Naive thymus-derived CD8-positive, alpha-beta T cell (primary cell): ENCODE data around the gene TRIM46. TPM values are rescaled to one million over a fixed set of nuclear protein-coding genes. Genes with fewer than 3 reads are reported as not detected.
A peak's percentile ranks its signal among the peaks of the same experiment; 100 is the strongest.

Experiments used
- ATAC-seq, 2 donors: fragments of 150-1000 bp; cut with Tn5 transposase in 1 of 2; sonication (Bioruptor Pico), chemical (Tn5 transposase) in 1 of 2; 1 replicate in 1 of 2; 2 replicates in 1 of 2; pipeline ENCODE4 v1.10.0; 2021; ENCODE audit warnings: mild to moderate bottlenecking in 2 of 2, moderate library complexity in 2 of 2
- POLR2A ChIA-PET: fragments of 350-600 bp; sonication (Branson Sonifier 250); formaldehyde crosslinking; loops from one replicate; lab custom pipeline; 2021; ENCODE audit warnings: antibody characterized with exemption; lab: Charles Lee
- DNase-seq, 10 donors: peaks; one replicate each; pipeline versions ENCODE4 v3.0.0 to v3.0.0-alpha.2; 2020 to 2022
- H3K27ac Mint-ChIP-seq, 10 donors: one replicate each; pipeline ENCODE4 v1.8.0; 2020 to 2022; ENCODE audit warnings: mild to moderate bottlenecking in 10 of 10, mixed read lengths in 10 of 10, moderate library complexity in 4 of 10, inconsistent platforms in 1 of 10
- H3K27me3 Mint-ChIP-seq, 5 donors: one replicate each; pipeline ENCODE4 v1.8.0; 2021 to 2022; ENCODE audit warnings: mixed read lengths in 5 of 5
- H3K36me3 Mint-ChIP-seq, 3 donors: one replicate each; pipeline ENCODE4 v1.8.0; 2020 to 2022; ENCODE audit warnings: mixed read lengths in 3 of 3, mild to moderate bottlenecking in 2 of 3, inconsistent platforms in 1 of 3
- H3K4me1 Mint-ChIP-seq, 4 donors: one replicate each; pipeline ENCODE4 v1.8.0; 2021 to 2022; ENCODE audit warnings: mixed read lengths in 4 of 4
- H3K4me3 Mint-ChIP-seq, 10 donors: one replicate each; pipeline ENCODE4 v1.8.0; 2020 to 2022; ENCODE audit warnings: mild to moderate bottlenecking in 10 of 10, mixed read lengths in 10 of 10, moderate library complexity in 6 of 10, inconsistent platforms in 1 of 10
- H3K9me3 Mint-ChIP-seq, 9 donors: one replicate each; pipeline ENCODE4 v1.8.0; 2020 to 2022; ENCODE audit warnings: mixed read lengths in 9 of 9, mild to moderate bottlenecking in 3 of 9, inconsistent platforms in 1 of 9, moderate library complexity in 1 of 9
- polyA plus RNA-seq, 3 donors: library from polyadenylated mRNA; unstranded; fragments of 300-500 nt; fragmentation: Illumina TruSeq; gene quantifications; one replicate each; pipeline ENCODE4 v1.2.3, GENCODE V29; 2021
- total RNA-seq, 8 experiments: library from RNA in 2 of 8; stranded (reverse) in 2 of 8; gene quantifications; one replicate each; pipeline ENCODE4 v1.2.3 and lab custom pipeline; 2021 to 2026

TRIM46 gene
- total and polyA plus RNA-seq, 5 experiments from 2014 or later: 0.40 to 4.1 (median 0.92) TPM

GRCh38 chr1:155130272-155131006, 43.2 kb upstream of the TRIM46 start:
- Mint-ChIP-seq H3K9me3 (no peaks in the 10 kb centered on the region), H3K27ac (peak overlapping the region; percentile 63 to 93 (median 86)), H3K4me3 (peak overlapping the region in 9 of 10 donors; percentile 3 to 95 (median 85)), H3K27me3 (peaks cover 0 to 14% (median 2%) of the 10 kb centered on the region in 5 donors), H3K36me3 (peaks cover 0 to 14% (median 0%) of the 10 kb centered on the region in 3 donors), H3K4me1 (peaks cover 38 to 53% (median 52%) of the 10 kb centered on the region in 4 donors)
- POLR2A ChIA-PET: interaction anchor here (1.0 to 3.1 kb wide), 3 partner anchors 10 to 43 kb away, joined by 3 to 10 read pairs (median 4); partner anchors contain the start of genes DPM3 and KRTCAP2
- no peak for ATAC-seq
- DNase-seq: no peak

DNA sequence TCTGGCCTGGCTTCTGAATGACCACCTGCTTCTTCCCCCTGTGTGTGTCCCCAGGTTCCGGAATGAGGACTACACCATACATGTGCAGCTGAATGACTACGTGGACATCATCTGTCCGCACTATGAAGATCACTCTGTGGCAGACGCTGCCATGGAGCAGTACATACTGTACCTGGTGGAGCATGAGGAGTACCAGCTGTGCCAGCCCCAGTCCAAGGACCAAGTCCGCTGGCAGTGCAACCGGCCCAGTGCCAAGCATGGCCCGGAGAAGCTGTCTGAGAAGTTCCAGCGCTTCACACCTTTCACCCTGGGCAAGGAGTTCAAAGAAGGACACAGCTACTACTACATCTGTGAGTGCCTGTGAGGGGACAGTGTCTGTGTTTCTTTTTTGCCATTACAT, 42.4 kb upstream of the TRIM46 start:
- POLR2A ChIA-PET: interaction anchor here (1.0 kb wide), 1 partner anchor 42 kb away, joined by 4 read pairs; the partner anchor contains the start of gene KRTCAP2
- Mint-ChIP-seq H3K36me3 (peaks cover 0 to 14% (median 0%) of the 10 kb centered on the region in 3 donors), H3K9me3 (no peaks in the 10 kb centered on the region), H3K27me3 (peaks cover 0 to 14% (median 2%) of the 10 kb centered on the region in 5 donors), H3K27ac (peak overlapping the region in 9 of 10 donors; percentile 25 to 91 (median 78)), H3K4me1 (peaks cover 42 to 60% (median 52%) of the 10 kb centered on the region in 4 donors), H3K4me3 (peak overlapping the region in 1 of 10 donors; percentile 48)
- ATAC-seq: no peak
- DNase-seq: no peak

GRCh38 chr1:155131856-155132255, 41.8 kb upstream of the TRIM46 start:
- Mint-ChIP-seq H3K4me1 (peaks cover 42 to 58% (median 52%) of the 10 kb centered on the region in 4 donors), H3K27me3 (peaks cover 0 to 13% (median under 1%) of the 10 kb centered on the region in 5 donors), H3K27ac (peak overlapping the region in 7 of 10 donors; percentile 30 to 90 (median 58)), H3K4me3 (peak overlapping the region in 1 of 10 donors; percentile 42), H3K36me3 (peaks cover 0 to 14% (median 0%) of the 10 kb centered on the region in 3 donors), H3K9me3 (no peaks in the 10 kb centered on the region)
- no peak for ATAC-seq
- POLR2A ChIA-PET: no interaction called here
- DNase-seq: no peak

DNA sequence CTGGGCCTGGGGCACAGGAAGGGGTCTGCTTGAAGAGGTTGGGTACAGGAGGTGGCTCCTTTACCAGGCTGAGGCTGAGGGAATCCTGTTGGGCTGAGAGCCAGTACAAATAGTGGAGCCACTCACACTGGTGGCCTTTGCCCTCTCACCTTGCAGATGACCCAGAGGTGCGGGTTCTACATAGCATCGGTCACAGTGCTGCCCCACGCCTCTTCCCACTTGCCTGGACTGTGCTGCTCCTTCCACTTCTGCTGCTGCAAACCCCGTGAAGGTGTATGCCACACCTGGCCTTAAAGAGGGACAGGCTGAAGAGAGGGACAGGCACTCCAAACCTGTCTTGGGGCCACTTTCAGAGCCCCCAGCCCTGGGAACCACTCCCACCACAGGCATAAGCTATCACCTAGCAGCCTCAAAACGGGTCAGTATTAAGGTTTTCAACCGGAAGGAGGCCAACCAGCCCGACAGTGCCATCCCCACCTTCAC, 39.8 kb upstream of the TRIM46 start:
- peaks cover 33 to 57% (median 54%) of the 10 kb centered on the region in 4 donors for H3K4me1 Mint-ChIP-seq

DNA sequence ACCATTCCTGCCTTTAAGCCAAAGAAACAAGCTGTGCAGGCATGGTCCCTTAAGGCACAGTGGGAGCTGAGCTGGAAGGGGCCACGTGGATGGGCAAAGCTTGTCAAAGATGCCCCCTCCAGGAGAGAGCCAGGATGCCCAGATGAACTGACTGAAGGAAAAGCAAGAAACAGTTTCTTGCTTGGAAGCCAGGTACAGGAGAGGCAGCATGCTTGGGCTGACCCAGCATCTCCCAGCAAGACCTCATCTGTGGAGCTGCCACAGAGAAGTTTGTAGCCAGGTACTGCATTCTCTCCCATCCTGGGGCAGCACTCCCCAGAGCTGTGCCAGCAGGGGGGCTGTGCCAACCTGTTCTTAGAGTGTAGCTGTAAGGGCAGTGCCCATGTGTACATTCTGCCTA, 39.3 kb upstream of the TRIM46 start:
- no peak for ATAC-seq
- H3K4me1 Mint-ChIP-seq: peaks cover 31 to 55% (median 52%) of the 10 kb centered on the region in 4 donors
- no peak for DNase-seq
- peak overlapping the region; percentile 97 to 100 (median 99) for H3K27ac Mint-ChIP-seq
- H3K36me3 Mint-ChIP-seq: peaks cover 0 to 19% (median 0%) of the 10 kb centered on the region in 3 donors
- POLR2A ChIA-PET: interaction anchor here (1.2 to 2.4 kb wide), 5 partner anchors 8 to 196 kb away, joined by 3 to 21 read pairs (median 4); partner anchors contain the start of genes KRTCAP2 and TRIM46
- no peaks in the 10 kb centered on the region for H3K9me3 Mint-ChIP-seq
- H3K4me3 Mint-ChIP-seq: peak overlapping the region; percentile 95 to 100 (median 97)
- H3K27me3 Mint-ChIP-seq: peaks cover 0 to 3% (median 0%) of the 10 kb centered on the region in 5 donors

More for the DNA sequence above, 39.8 kb upstream of the TRIM46 start:
- Mint-ChIP-seq H3K27ac (peak overlapping the region in 8 of 10 donors; percentile 3 to 98 (median 64)), H3K36me3 (peaks cover 0 to 19% (median 0%) of the 10 kb centered on the region in 3 donors), H3K4me3 (peak overlapping the region in 6 of 10 donors; percentile 7 to 99 (median 66)), H3K9me3 (no peaks in the 10 kb centered on the region), H3K27me3 (peaks cover 0 to 3% (median 0%) of the 10 kb centered on the region in 5 donors)
- ATAC-seq (no peak), DNase-seq (no peak)
- POLR2A ChIA-PET: interaction anchor here (0.6 to 2.0 kb wide), 4 partner anchors 13 to 724 kb away, joined by 3 to 4 read pairs (median 4); no protein-coding TSS in a partner anchor

DNA sequence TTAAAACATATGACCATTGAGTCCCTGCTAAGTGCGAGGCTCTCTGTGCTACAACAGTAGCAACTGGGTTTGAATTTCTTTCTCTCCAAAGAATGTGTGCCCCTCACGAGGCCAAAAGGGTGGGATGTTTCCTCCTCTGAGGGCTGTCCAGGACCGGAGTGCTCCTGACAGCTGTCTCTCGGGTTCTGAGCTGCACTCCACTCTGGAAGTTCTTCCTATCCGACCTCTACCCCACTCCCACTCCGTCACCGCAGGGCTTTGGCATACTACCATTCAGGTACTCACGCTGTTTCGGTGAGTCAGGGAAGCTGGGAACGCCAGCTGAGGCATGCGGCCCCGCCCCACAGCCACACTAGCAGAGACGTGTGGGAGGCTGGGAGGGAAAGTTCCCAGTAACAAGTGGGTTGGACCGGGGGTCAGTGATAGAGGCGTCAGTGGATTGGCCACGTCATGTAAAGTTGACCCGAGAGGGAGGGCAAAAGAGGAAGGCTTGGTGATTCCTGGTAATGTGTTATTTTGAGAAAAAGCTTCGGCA, 38.7 kb upstream of the TRIM46 start:
- Mint-ChIP-seq H3K4me1 (peaks cover 27 to 51% (median 49%) of the 10 kb centered on the region in 4 donors), H3K4me3 (peak overlapping the region; percentile 95 to 100 (median 97)), H3K27me3 (peaks cover 0 to 3% (median 0%) of the 10 kb centered on the region in 5 donors), H3K9me3 (no peaks in the 10 kb centered on the region), H3K27ac (peak overlapping the region; percentile 97 to 100 (median 99)), H3K36me3 (peaks cover 0 to 19% (median 0%) of the 10 kb centered on the region in 3 donors)
- DNase-seq: no peak
- POLR2A ChIA-PET: interaction anchor here (0.5 to 2.4 kb wide), 10 partner anchors 9 to 197 kb away, joined by 3 to 21 read pairs (median 4); partner anchors contain the start of genes CKS1B, KRTCAP2, TRIM46 and ZBTB7B
- ATAC-seq: no peak

DNA sequence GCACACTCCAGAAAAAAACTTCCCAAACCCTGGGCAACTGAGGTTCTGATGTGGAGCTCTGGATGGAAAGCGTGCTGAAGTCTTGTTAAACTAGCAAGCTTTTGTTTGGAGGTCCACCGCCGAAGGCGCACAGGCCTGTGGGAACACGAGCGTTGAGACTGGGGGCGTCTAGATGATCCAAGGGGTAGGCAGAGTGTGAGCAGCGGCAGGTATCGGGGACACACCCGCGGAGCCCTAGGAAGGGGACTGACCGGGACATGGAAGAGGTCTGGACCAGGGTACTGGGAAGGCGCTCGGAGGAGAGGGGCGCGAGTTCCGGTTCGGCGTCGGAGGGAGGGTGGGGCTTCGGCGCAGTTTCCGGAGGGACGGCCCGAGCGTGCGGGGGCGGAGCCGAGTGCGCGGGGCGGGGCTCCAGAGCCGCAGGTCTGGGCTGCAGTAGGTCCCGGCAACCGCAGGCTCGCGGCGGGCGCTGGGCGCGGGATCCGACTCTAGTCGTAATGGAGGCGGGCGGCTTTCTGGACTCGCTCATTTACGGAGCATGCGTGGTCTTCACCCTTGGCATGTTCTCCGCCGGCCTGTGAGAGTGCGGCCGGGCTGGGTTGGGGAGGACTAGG, 38.1 kb upstream of the TRIM46 start, which contains the start of gene SLC50A1:
SLC50A1 (plus strand) TSS at position 438 of the 614 bp plus-strand sequence; CDS start at position 498, 60 bp downstream.
- Mint-ChIP-seq H3K9me3 (no peaks in the 10 kb centered on the region), H3K27ac (peak within 1 kb of the TSS; percentile 97 to 100 (median 99)), H3K4me3 (peak within 1 kb of the TSS; percentile 95 to 100 (median 97)), H3K4me1 (peaks cover 28 to 52% (median 49%) of the 10 kb centered on the region in 4 donors), H3K36me3 (peaks cover 0 to 19% (median 0%) of the 10 kb centered on the region in 3 donors), H3K27me3 (peaks cover 0 to 2% (median 0%) of the 10 kb centered on the region in 5 donors)
- POLR2A ChIA-PET: interaction anchor here (0.5 to 2.4 kb wide), 11 partner anchors 9 to 198 kb away, joined by 3 to 21 read pairs (median 4); partner anchors contain the start of genes CKS1B, KRTCAP2, TRIM46 and ZBTB7B
- peak; percentile 83 to 84 for ATAC-seq
- DNase-seq: peak; percentile 83 to 93 (median 90)

- Mint-ChIP-seq H3K9me3 (no peaks in the 10 kb centered on the region), H3K4me1 (peaks cover 23 to 48% (median 45%) of the 10 kb centered on the region in 4 donors), H3K27me3 (no peaks in the 10 kb centered on the region), H3K4me3 (peak overlapping the region; percentile 95 to 100 (median 97)), H3K27ac (peak overlapping the region; percentile 97 to 100 (median 99)), H3K36me3 (peaks cover 0 to 17% (median 0%) of the 10 kb centered on the region in 3 donors)
- POLR2A ChIA-PET: interaction anchor here (0.6 to 2.5 kb wide), 5 partner anchors 9 to 431 kb away, joined by 3 to 21 read pairs (median 4); partner anchors contain the start of genes EFNA1, KRTCAP2, PYGO2 and TRIM46
- DNase-seq (peak in 4 of 10 donors; percentile 18 to 26 (median 25)), ATAC-seq (peak; percentile 9 to 24)
These were observed 36.9 kb upstream of the TRIM46 start for GRCh38 chr1:155136748-155137147.

DNA sequence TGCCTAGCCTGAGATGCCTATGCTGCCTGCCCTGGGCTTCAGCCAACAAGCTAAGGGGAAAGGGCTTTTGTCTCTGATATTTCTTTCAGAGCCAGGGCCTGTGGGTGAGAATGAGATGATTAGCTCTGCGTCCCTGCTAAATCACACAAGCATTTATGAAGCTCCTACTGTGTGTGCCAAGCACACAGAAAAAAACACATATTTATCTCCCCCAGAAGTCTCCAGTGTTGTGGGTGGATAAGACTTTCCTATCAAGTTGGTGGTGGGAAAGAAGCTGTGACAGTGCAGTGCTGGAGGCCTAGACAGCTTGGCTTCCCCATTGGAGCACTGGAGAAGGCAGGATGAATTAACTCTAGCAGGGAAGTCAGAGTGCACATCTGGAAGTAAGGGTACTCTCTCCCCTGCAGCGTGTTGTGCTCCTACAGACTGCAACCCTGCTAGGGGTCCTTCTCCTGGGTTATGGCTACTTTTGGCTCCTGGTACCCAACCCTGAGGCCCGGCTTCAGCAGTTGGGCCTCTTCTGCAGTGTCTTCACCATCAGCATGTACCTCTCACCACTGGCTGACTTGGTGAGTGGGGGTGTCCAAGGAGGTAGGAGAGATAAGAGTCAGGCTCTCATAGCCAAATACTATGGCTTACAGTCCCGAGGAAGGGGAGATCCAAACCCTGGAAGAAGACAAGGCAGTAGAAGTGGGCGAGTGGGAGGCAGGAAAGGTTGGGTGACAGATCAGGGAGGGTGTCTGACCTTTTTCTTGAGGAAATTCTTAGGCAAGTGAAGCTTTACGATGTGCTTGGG, 36.3 kb upstream of the TRIM46 start:
- peak overlapping the region; percentile 95 to 100 (median 97) for H3K4me3 Mint-ChIP-seq
- POLR2A ChIA-PET: interaction anchor here (2.5 kb wide), 1 partner anchor 10 kb away, joined by 10 read pairs; the partner anchor contains the start of gene EFNA1
- H3K4me1 Mint-ChIP-seq: peaks cover 21 to 48% (median 45%) of the 10 kb centered on the region in 4 donors
- H3K9me3 Mint-ChIP-seq: no peaks in the 10 kb centered on the region
- ATAC-seq (no peak), DNase-seq (no peak)
- peak overlapping the region; percentile 97 to 100 (median 99) for H3K27ac Mint-ChIP-seq
- peaks cover 0 to 15% (median 0%) of the 10 kb centered on the region in 3 donors for H3K36me3 Mint-ChIP-seq
- no peaks in the 10 kb centered on the region for H3K27me3 Mint-ChIP-seq

DNA sequence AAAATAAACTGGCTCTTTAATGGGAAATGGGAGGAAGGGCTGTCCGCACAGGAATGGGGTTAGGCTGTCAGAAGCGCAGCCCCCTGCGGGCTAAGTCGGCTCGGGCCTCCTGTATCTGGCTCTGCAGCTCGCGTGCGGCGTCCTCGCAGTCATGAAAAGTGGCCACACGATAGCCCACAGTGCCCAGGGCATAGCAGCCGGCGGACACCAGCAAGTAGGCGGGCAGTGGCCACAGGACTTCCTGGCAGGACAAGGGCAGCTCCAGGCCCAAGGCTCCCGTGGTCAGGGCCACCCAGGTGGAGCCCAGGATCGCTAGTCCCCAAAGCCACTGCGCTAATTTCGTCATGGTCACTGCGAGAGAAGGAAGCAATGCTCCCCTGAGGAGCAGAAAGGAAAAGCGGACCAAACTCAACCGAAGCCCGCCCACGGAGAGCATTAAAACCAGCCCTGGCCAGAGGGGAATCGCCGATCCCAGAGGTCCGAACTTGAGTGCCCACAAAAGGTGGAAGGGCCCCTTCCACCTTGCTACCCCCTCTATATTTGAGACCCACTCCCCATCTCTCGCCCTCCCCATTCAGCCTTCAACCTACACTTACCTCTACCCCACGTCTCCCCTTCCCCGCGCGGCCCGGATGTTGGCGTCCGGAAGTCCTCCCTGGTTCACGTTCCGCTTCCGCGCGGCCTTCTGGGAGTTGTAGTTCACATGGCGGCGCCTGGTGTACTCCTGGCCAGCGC, 33.6 kb upstream of the TRIM46 start, which contains the start of gene DPM3:
DPM3 (minus strand) TSS at position 637 of the 735 bp plus-strand sequence; CDS start at position 346, 291 bp downstream.
- Mint-ChIP-seq H3K4me1 (peaks cover 16 to 41% (median 38%) of the 10 kb centered on the region in 4 donors), H3K4me3 (peak within 1 kb of the TSS; percentile 91 to 100 (median 98)), H3K27me3 (peaks cover 0 to 2% (median 0%) of the 10 kb centered on the region in 5 donors), H3K9me3 (no peaks in the 10 kb centered on the region), H3K27ac (peak within 1 kb of the TSS; percentile 86 to 99 (median 96)), H3K36me3 (peaks cover 0 to 5% (median 0%) of the 10 kb centered on the region in 3 donors)
- POLR2A ChIA-PET: interaction anchor here (0.7 to 1.6 kb wide), 5 partner anchors 11 to 168 kb away, joined by 3 to 10 read pairs (median 4); partner anchors contain the start of genes FDPS and KRTCAP2
- peak; percentile 70 to 78 for ATAC-seq
- DNase-seq: peak; percentile 79 to 93 (median 84)
